ENCODE results near the gene LAMA5.

LAMA5 gene

DNA sequence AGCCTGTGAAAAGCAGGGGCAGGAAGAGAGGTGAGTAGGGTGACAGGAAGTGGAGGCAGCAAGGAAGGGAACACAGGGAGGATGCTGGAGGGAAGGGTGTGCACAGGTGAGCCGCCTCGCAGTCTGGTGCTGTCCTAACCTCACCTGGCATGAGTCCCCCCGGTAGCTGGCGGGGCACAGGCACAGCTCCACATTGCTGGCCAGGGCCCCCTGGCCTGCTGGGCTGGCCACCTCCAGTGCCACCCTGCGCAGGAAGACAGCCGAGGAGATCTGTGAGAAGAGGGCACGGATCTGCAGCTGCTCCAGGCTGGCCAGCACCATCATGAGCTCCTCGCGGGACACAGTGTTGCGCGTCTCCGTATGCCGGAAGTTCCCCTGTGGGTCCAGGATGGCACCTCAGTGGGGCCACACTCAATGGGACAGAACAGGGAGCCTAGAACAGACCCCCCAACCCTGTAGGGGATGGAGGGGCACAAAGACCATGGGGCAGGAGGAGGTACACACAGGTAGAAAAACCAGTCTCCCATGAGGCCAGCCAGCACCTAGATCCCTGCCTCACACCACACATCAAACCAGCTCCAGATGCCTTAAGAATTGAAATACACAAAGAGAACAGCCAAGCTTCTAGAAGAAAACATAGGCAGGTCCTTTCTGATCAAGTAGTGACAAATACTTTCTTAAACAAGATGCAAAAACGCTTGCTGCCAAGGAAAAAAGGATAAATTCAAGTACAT lies 41.8 kb downstream of the LAMA5 start:
- no peak for DNase-seq

DNA sequence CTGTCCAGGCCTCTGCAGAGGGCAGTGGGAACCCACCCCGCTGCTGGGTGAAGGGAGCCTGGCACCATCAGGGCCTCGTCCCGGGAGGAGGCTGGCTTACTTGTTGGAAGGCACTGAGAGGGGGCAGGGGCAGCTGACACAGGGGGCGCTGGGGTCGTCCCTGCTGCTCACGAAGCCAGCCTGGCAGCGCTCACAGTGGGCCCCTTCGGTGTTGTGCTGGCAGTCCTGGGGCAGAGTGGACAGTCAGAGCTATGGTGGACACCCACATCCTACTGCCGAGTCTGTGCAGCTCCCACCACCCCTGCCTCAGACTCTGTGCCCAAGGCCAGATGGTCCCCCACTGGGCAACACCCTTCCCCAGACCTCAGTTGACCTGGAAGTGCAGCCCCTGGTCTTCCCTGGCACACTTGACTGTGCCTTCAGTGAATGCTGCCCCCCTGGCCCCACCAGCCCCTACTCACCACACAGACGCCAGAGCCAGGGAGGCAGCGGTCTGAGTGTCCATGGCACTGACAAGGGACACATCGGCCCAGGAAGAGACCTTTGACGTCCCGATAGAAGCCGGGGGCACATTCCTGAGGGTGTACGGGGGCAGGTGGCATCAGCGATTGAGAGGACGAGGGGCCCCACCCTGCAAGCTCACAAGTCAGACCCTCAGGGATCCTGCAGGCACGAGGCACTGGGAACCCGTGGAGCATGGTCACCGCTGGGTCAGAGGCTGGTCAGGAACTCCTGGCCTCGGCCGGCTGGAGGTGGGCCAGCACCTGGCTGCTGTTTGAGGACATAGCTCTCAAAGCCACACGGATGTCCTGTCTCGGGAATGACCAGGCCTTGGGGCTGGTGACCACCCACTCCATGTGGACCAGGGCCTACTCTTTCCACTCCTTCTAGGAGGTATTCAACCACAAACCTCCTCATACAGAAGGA lies 42.9 kb downstream of the LAMA5 start:
- no peak for DNase-seq

DNA sequence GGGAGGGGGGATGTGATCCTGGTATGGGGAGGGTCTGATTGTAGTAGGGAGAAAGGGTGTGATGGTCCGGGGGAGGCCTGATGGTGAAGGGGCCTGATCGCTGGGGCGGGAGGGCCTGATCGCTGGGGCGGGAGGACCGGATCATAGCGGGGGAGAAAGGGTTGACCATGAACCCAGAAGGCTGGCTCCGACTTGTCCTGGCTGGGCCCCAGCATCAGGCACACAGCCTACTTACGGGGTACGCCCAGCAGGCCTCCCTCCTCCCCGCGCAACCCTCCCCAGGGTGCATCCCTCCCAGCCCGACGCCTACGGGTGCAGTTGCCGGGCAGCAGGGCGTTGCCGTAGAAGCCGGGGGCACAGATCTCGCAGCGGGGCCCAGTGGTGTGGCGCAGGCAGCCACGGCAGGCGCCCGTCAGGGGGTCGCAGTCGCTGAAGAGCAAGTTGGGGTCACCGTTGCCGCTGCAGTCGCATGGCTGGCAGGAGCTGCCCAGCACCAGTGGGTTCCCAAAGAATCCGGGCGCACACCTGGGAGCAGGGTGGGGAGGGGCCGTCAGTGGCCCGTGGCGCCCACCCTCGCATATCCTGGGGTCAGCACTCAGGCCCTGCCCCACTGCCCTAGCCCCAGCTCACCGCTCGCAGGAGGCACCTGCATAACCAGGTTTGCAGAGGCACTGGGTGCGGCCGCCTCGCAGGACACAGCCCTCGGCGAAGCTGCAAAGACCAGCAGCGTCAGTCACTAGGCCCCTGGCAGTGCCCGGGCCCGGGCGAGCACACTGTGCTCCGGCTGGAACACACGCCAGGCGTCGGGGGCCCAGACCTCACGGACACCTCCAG lies 43.7 kb downstream of the LAMA5 start:
- DNase-seq: no peak

DNA sequence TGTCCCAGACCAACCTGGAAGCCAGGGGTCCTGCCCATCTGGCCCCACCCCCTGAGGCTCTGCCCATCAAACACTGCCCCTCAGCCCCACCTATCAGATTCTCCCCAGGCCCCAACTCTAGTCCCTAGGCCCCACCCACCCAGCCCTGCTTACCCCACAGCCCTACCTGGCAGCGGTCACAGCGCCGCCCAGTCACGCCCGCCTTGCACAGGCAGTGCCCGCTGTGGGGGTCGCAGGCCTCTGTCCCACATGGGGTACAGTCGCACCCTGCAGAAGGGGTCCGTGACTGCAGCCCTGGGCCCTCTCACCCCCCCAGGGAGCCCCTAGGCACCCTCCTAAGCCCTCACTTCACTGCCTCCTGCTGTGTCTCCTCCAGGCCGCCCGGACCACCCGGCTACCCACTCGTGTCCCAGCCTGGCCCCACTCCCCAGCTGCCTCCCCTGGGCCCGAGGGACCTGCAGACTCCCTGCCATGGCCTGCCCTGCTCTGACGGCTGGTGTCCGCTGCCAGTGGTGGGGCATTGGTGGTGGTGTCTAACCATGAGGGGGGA lies 44.5 kb downstream of the LAMA5 start:
- DNase-seq: no peak

DNA sequence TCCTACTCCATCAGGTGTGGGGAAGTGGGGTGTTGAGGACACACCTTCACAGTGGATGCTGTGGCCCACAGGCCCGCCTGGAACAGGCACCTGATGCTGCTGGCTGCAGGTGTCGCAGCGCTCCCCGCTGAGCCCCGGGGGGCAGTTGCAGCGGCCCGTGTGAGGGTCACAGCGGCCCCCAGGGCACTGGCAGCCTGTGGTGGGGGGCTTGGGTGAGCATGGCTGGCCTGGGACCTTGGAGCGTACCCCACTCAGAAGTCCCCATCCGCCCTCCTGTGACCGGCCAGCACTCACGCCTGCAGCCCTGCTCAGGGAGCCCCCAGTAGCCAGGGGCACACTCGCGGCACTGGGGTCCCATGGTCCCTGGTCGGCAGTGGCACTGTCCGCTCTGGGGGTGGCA lies 45.1 kb downstream of the LAMA5 start:
- DNase-seq: no peak

DNA sequence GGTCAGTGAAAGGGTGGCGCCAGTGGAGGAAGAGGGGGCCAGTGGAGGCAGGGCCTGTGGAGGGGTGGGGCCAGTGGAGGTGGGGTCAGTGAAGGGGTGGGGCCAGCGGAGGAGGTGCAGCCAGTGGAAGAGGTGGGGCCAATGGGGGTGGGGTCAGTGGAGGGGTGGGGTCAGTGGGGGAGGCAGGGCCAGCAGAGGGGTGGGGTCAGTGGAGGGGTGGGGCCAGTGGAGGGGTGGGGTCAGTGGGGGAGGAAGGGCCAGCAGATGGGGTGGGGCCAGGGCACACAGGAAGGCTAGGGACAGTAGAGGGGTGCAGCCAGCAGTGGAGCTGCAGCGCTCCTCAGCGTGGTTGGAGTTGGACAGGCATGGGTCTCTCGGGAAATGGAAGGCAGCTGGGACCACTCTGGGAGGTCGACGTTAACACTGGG lies 45.6 kb downstream of the LAMA5 start:
- no peak for DNase-seq

DNA sequence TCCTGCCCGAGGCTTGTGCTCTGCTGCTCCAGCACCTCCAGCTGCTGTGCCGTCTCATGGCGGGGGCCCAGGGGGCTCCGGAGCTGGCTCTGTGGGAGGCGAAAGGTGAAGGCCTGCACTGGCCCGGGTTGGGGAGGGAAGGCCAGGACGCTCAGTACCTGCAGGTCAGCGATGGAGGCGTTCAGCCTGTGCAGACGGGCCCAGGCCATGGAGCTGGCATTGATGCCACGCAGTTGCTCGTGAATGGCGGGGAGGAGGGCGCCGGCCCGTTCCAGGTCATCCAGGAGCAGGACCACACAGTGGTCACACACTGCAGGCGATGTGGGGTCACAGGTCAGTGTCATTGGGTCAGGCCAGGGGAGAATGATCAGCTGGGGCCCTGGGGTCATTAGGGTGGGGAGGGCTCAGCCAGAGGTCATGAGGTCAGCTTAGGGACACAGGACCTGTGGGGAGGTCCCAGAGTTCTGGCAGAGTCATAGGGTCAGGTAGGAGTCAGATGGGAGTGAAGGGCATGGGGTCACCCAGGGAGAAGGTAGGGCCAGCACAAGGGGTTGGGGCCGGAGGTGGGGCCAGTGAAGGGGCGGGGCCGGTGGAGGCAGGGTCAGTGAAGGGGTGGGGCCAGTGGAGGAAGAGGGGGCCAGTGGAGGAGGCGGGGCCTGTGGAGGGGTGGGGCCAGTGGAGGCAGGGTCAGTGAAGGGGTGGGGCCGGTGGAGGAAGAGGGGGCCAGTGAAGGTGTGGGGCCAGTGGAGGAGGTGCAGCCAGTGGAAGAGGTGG lies 46.3 kb downstream of the LAMA5 start:
- DNase-seq: no peak

DNA sequence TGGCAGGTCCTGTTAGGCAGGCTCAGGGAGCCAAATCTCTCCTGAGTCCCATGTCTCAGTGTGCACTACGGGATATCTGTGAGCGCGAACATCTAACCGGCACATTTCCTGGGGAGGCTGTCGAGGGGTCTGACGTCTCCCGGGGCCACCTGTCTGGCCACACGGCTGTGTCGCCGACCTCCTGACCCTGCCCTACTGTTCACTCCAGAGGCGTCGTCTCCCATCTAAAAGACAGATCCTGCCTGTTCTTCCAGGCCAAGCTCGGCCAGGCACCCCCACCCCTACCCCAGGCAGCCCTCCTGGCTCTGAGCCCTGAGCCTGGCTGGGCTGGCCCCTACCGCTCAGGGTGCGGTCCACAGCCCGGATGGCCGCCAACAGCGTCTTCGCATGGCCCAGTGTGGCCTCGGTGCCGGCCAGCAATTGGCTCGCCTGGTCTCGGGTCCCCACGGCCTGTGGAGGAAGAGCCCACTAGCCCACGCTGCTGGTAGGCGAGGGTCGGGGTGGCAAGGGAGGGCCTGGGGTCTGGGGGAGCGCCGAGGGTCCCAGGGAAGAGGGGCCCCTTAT lies 47.7 kb downstream of the LAMA5 start:
- no peak for DNase-seq

DNA sequence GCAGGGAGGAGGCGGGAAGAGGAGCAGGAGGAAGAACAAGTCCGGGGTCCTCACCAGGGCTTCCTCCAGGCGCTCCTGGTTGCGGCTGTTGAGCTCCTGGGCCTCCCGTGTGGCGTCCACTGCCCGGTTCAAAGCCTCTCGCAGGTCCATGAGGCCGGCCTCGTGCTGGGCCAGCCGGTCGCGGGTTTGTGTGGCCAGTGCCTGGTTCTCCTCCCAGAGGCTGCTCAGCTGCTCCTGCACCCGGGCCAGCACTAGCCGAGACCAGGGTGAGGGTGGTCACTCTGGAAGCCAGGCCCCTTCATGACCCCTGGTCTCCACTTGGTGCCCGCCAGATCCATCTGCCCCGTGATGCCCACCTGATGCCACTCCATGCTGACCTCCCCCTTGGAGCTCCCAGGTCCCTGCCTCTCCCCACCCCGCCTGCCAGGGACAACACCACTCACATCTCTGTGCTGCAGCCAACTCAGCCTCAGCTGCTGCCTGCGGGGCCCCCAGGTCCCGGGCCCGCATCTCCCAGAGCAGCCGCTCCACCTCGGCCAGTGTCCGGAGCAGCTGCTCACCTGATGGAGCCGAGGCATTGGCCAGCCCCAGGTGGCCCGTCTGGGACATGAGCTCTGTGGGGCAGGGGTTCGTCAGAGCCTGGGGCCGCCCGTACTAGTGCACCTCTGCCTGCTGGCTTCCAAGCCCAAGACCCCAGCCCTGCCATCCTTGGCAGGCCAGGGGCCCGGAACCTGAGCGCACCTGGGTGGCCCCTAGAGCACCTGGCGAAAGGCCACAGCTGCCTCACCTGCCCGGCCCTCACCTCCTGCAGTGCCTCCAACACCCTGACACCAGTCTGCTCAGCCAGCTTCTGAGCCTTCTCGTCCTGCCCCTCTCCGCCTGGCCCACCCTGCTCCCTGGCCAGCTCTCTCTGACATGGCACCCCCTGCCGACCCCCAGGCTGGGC lies 48.4 kb downstream of the LAMA5 start:
- no peak for DNase-seq

DNA sequence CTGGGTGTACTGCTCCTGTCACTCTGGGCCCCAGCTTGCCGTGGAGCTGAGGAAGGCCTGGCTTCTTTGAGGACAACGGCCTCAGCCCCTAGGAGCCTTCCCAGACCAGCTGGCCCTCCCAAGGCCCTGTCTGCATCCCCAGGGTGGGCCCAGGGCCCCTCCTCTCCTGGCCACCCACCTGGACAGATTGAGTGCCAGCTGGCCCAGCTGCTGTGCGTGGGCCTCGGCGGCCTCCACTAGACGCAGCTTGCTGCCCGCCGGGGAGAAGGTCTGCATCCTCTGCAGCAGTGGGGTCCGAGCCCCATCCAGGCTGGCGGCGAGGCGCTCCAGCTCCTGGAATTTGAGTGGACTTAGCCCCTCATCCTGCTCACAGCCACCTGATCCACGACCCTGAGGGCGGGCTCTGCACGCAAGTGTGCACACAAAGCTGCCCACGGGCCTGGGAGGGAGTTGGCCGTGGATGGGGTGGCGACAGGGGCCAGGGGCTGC lies 49.9 kb downstream of the LAMA5 start:
- DNase-seq: no peak

DNA sequence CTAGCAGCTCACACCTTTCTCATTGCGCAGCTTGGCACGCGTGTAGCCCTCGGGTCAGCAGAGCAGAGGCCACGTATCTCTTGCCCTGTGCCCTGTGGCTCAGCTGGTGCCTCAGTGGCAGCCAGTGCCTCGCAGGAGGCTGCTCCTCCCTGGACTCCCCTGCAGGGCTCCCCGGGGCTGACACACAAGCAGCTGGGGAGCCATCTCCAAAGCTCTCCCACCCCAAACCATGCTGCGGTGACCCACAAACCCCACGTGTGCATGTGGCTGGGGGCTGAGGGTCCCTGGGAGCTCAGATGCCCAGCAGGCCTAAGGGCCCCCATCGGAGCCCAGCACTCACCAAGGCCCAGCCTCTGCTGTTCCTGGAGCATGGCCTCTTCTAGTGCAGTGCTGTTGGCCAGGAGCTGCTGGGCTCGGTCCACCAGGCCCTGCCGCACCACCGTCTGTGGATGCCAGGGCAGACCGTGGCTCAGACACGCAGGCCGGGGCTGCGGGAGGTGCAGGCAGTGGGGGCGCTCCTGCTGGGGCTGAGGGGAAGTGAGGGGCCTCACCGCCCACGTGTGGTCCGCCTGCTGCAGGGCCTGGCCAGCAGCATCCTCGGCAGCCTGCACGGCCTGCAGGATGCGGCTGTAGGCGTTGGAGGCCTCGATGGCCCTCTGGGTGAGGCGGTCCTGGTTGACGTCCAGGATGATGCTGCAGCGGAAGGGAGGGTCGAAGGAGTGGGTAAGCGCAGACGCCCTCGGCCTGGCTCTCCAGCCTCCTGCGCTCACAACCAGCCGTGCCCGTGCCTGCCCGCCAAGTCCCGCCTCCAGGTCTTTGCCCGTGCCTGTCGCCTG lies 50.6 kb downstream of the LAMA5 start:
- DNase-seq: no peak

DNA sequence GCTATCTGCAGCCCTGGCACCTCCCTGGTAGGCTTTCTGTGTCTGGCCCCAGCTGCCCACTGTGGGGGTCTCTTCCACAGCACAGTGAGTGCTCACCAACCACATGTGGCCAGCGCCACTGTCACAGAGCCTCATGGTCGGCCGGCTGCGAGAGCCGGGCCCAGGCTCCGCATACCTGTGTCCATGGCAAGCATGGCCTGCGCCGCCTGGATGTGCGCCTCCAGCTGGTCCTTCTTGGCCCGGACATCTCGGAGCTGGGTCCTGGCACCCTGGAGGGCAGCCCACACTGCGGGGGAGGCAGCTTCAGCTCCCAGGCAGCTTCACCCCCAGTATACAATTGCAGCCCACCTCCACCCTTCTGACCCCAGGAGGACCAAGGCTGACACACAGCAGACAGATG lies 51.3 kb downstream of the LAMA5 start:
- no peak for DNase-seq

DNA sequence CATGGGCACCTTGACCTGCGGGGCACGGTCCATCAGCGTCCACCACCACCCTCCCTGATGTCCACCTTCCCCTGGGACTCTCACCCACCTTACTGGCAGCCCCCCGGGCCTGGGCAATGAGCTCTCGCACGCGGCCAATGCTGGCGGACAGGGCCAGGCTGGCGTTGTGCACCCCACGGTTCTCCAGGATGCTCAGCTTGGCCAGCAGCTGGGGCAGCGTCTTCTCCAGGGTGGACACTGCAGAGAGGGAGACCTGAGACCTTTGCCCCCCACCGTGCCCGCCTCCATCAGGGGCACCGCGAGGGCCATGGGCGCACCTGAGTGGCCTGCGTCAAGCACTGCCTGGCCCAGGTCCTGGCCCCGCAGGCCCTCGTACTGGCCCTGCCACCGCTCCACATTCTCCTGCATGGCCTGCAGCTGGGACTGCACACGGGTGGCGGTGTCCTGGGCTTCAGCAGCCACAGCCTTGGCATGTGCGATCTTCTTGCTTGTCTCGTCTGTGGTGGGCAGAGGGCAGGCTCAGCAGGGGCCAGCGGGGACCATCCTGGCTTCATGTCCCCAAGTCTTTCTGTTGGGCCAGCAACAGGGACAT lies 52.3 kb downstream of the LAMA5 start:
- DNase-seq: no peak

DNA sequence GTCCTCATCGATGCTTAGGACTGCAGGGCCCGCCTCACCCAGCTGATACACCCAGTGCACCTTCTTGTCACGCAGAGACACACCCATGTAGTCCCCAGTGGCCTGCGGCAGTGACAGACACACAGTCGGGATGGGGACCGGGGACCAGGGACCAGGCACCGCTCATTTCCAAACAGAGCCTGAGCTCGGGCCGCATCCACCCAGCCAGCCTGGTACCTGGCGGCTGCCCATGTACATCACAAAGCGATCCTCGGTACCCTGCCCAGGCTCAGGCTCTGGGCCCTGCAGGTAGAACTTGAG lies 52.8 kb downstream of the LAMA5 start:
- no peak for DNase-seq

DNA sequence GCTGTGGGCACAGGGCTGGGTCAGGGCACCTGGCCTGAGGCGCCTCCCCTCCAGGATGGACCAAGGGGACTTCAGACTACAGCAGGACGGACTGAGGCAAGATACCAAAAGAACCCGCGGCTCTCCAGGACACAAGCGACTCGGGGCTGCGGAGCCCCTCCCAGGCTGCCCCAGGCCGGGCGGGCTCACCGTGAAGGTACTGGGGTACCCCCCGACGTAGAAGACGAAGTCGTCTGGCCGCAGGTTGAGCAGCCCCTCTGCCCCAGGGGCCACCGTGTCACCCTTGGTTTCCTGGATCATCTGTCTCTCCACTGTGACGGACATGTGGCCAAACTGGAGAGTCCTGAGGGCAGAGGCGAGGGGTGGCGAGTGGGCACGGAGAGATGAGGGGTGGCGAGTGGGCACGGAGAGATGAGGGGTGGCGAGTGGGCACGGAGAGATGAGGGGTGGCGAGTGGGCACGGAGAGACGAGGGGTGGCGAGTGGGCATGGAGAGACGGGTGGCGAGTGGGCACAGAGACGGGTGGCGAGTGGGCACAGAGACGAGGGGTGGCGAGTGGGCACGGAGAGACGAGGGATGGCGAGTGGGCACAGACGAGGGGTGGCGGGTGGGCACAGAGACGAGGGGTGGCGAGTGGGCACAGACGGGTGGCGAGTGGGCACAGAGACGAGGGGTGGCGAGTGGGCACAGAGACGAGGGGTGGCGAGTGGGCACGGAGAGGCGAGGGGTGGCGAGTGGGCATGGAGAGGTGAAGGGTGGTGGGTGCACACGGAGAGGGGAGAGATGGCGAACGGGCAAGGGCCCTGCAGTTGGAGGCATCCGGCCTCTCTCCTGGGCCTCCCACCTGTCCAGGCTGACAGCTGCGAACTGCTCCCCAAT lies 53.4 kb downstream of the LAMA5 start:
- no peak for DNase-seq

DNA sequence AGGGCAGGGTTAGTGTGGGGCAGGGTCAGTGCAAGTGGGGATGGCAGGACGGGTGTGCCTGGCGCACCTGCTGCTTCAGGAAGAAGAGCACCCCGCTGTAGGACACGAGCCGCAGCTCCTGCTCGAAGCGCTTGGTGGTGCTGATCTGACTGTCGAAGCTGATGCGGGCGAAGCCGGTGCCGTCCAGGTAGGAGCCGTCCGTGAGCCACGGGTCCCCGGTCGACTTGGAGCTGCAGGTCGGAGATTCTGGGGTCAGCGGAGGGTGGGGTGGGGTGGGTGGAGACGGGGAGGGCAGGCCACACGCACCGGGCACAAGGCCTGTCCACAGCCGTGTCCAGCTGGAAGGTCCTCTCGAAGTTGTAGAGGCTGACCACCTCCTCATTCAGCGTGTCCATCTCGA lies 54.1 kb downstream of the LAMA5 start:
- no peak for DNase-seq

DNA sequence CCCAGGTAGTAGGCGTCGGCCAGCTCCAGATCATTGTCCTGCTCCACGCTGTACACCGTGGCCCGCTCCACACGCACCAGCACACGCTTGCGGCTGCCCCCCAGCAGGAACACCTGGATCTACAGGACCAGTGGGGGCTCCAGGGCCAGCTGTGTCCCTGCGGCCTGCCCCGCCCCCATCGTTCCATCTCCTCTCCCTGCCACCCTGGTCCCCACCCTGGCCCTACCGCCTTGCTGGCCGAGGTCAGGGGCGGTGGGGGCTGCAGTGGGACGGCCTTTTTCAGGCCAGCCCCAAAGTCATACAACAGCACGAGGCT lies 54.5 kb downstream of the LAMA5 start:
- no peak for DNase-seq
